ENCODE data around the gene RNF167. TPM values are rescaled to one million over a fixed set of nuclear protein-coding genes. Genes with fewer than 3 reads are reported as not detected.

RNF167 gene
- total RNA-seq, 4 donors from 2014 or later: 57.2 to 348 (median 73.7) TPM

DNA sequence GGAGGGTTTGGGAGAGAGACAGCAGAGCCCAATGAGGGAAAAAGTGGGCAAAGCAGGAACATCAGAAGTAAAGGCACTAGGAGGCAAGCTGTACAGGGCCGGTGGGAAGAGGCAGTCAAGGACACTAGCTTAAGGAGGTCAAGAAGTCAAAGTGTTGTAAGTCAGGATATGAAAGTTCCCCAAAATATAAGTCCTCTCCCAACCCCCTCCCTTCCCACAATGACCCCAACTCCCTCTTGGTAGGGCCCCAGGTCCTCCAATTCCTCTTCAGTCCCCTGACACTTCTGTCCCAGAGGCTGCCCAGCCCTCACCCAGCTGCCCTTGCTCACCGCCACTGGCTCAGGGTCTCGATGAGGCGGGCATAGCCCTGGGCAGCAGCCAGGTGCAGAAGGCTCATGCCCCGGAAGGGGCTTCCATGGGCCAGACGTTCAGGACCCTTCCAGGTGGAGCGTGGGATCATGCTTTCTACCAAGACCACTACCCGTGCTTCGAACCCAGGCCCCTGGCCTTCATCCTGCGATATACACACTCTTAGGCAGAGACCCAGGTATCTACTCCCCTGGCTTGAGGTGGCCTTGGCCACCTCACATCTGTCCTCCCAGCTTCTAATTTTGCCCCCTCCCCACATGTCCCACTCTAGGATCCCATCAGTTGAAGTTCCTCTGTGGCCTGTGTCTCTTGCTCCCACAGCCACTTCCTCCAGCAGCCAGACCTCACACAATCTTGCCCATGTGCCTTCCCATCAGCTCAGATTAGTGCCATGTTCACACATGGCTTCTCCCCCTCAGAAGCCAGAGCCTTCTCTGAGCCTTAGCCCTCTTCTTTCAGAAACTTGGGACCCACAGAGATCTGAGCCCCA is 33.4 kb downstream of the RNF167 start:
- no peak for TF ChIP-seq POLR2A (IDR thresholded peaks at IDR 0.05)
- no peak for TF ChIP-seq EP300 (IDR thresholded peaks at IDR 0.05; ENCODE audit: low read depth)
- no peaks in the 10 kb centered on the region for H3K9me3 ChIP-seq
- H3K27ac ChIP-seq: no peak overlapping the region
- WGBS, 2 donors (ENCODE audit: low coverage in 1 of 2): 92% methylated on average over 10 of the region's 10 CpGs; no CpG with 5 or more reads in 1 of the 2 donors
- in situ Hi-C loops (cut with MboI; ENCODE audit: low pct_ligation_motif_present in 1 of 4, low pct_unique_long_range_greater_than_20kb in 1 of 4, low sequenced_read_pairs in 3 of 4) (loop anchor here in 1 of 4 donors (10.0 kb wide), 1 partner anchor 59 kb away; no protein-coding TSS in a partner anchor), intact Hi-C loops (cut with DNase I; ENCODE audit: low total_unique reads) (loop anchor here (10.0 kb wide), 1 partner anchor 91 kb away; no protein-coding TSS in a partner anchor)
- DNase-seq: no peak
- H3K4me1 ChIP-seq: peaks cover 6 to 14% (median 12%) of the 10 kb centered on the region in 4 donors
- H3K4me3 ChIP-seq: no peak overlapping the region
- H3K36me3 ChIP-seq: peaks cover 0 to 47% (median 17%) of the 10 kb centered on the region in 4 donors
- no peaks in the 10 kb centered on the region for H3K27me3 ChIP-seq

DNA sequence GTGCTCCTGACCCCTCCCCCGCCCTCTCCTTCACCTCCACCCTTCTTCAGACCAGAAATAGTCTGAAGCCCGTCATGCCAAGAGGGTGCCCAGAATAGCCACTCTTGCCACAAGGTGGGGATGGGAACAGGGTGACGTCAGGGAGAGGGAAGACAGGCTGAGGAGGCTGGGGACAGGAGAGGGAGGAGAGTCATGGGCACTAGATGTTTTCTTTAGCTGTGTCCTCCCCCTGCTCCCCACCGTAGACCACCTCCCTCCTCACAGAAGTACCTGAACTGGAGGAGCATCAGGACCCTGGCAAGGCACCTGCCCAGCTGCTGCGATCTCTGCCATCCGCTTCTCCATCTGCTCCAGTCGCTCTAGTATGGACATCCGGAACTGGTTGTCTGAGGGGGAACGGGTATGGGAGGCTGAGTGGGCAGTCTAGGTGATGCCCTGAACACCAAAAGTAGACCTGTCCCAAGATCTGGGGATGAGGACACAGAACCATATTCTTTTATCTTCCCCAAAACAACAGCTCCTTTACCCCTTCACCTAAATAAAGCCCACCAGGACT is 34.1 kb downstream of the RNF167 start:
- Histone ChIP-seq H3K9me3 (no peaks in the 10 kb centered on the region), H3K27me3 (no peaks in the 10 kb centered on the region), H3K4me3 (no peak overlapping the region), H3K27ac (no peak overlapping the region), H3K36me3 (peaks cover 0 to 47% (median 20%) of the 10 kb centered on the region in 4 donors), H3K4me1 (peaks cover 0 to 7% (median 5%) of the 10 kb centered on the region in 4 donors)
- TF ChIP-seq POLR2A (IDR thresholded peaks at IDR 0.05): no peak
- TF ChIP-seq, protein P1, sequence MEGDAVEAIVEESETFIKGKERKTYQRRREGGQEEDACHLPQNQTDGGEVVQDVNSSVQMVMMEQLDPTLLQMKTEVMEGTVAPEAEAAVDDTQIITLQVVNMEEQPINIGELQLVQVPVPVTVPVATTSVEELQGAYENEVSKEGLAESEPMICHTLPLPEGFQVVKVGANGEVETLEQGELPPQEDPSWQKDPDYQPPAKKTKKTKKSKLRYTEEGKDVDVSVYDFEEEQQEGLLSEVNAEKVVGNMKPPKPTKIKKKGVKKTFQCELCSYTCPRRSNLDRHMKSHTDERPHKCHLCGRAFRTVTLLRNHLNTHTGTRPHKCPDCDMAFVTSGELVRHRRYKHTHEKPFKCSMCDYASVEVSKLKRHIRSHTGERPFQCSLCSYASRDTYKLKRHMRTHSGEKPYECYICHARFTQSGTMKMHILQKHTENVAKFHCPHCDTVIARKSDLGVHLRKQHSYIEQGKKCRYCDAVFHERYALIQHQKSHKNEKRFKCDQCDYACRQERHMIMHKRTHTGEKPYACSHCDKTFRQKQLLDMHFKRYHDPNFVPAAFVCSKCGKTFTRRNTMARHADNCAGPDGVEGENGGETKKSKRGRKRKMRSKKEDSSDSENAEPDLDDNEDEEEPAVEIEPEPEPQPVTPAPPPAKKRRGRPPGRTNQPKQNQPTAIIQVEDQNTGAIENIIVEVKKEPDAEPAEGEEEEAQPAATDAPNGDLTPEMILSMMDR (IDR thresholded peaks at IDR 0.05): no peak
- no peak for TF ChIP-seq EP300 (IDR thresholded peaks at IDR 0.05; ENCODE audit: low read depth)
- no peak for TF ChIP-seq POLR2AphosphoS5 (IDR thresholded peaks at IDR 0.05)
- no peak for DNase-seq
- WGBS, 2 donors (ENCODE audit: low coverage in 1 of 2): 90% methylated on average over 9 of the region's 9 CpGs; no CpG with 5 or more reads in 1 of the 2 donors
- in situ Hi-C loops (cut with MboI; ENCODE audit: low pct_ligation_motif_present in 1 of 4, low pct_unique_long_range_greater_than_20kb in 1 of 4, low sequenced_read_pairs in 3 of 4): loop anchor here in 1 of 4 donors (10.0 kb wide), 1 partner anchor 59 kb away; no protein-coding TSS in a partner anchor
- intact Hi-C loops (cut with DNase I; ENCODE audit: low total_unique reads): loop anchor here (10.0 kb wide), 1 partner anchor 91 kb away; no protein-coding TSS in a partner anchor

DNA sequence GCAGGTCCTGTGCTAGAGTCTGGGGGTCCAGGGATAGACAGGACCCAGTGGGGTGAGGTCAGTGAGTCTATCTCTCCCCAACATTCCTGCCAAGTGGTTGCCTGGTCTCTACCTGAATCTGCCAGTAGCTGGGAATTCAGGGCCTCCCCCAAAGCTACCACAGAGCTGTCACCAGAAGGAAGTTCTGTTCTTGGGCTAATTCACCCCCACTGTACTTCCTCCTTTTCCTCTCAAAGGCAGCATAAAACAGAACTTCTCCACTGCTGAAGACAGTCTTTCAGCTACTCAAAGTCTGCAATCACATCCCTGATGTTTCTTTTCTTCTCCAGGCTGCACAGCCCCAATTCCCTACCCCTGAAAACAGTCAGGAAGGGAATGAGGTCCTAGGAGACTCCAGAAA is 38.7 kb downstream of the RNF167 start:
- no peaks in the 10 kb centered on the region for H3K9me3 ChIP-seq
- no peaks in the 10 kb centered on the region for H3K27me3 ChIP-seq
- no peak for DNase-seq
- intact Hi-C loops (cut with DNase I; ENCODE audit: low total_unique reads) (loop anchor here (10.0 kb wide), 1 partner anchor 86 kb away; no protein-coding TSS in a partner anchor), in situ Hi-C loops (cut with MboI; ENCODE audit: low pct_ligation_motif_present in 1 of 4, low pct_unique_long_range_greater_than_20kb in 1 of 4, low sequenced_read_pairs in 3 of 4) (loop anchor here in 1 of 4 donors (10.0 kb wide), 1 partner anchor 64 kb away; no protein-coding TSS in a partner anchor)
- H3K27ac ChIP-seq: no peak overlapping the region
- H3K4me3 ChIP-seq: no peak overlapping the region
- H3K36me3 ChIP-seq: peaks cover 0 to 29% (median 10%) of the 10 kb centered on the region in 4 donors
- peaks cover 0 to 8% (median 0%) of the 10 kb centered on the region in 4 donors for H3K4me1 ChIP-seq
- TF ChIP-seq POLR2AphosphoS5 (IDR thresholded peaks at IDR 0.05) (no peak), EP300 (IDR thresholded peaks at IDR 0.05; ENCODE audit: low read depth) (no peak), POLR2A (IDR thresholded peaks at IDR 0.05) (no peak)
- TF ChIP-seq, protein P1 (IDR thresholded peaks at IDR 0.05): no peak

DNA sequence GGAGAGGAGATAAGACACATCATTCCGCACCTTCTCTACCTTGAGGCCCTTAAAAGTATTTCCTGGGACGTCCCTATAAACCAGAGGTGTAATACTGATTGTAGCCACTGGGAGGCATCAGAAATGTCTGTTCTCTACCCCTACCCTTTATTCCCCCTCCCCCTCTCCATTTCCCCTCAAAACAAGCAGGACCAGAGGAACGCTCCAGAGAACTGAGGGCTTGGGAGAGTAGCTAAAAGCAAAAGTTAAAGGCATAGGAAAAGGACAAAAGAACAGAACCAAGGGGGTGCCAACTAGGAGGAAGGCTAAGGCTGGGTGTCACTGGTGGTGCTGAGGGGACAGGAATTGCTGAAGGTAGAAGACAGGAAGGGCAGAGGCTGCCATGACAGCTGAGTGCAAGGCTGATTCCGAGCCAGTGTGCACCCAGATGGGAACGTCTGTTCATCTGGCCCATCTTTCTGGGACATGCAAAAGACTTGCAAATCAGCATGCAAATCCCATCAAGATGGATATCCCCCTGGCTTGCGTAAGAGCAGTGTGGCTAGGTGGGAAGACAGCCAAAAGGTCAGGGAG is 40.7 kb downstream of the RNF167 start:
- intact Hi-C loops (cut with DNase I; ENCODE audit: low total_unique reads) (loop anchor here (10.0 kb wide), 1 partner anchor 46 kb away; the partner anchor contains the start of gene GP1BA), in situ Hi-C loops (cut with MboI; ENCODE audit: low pct_ligation_motif_present in 1 of 4, low pct_unique_long_range_greater_than_20kb in 1 of 4, low sequenced_read_pairs in 3 of 4) (no loop called here)
- no peak for DNase-seq
- Histone ChIP-seq H3K36me3 (peaks cover 0 to 29% (median 5%) of the 10 kb centered on the region in 4 donors), H3K27me3 (no peaks in the 10 kb centered on the region), H3K4me1 (peaks cover 0 to 11% (median 2%) of the 10 kb centered on the region in 4 donors), H3K27ac (no peak overlapping the region), H3K9me3 (no peaks in the 10 kb centered on the region), H3K4me3 (no peak overlapping the region)
- WGBS, 2 donors (ENCODE audit: low coverage in 1 of 2): 18 to 43% methylated on average over 4 to 6 of the region's 6 CpGs
- TF ChIP-seq, protein P1 (IDR thresholded peaks at IDR 0.05): peak; percentile 83 to 90 (median 84)
- TF ChIP-seq POLR2AphosphoS5 (IDR thresholded peaks at IDR 0.05): no peak
- TF ChIP-seq POLR2A (IDR thresholded peaks at IDR 0.05): no peak
- no peak for TF ChIP-seq EP300 (IDR thresholded peaks at IDR 0.05; ENCODE audit: low read depth)
